HUES6 (cell line): Measurements from ENCODE around the gene TBC1D22A.
"Not testable (repeated sequence)": the region's sequence is repeated elsewhere in the genome, so short reads cannot be mapped to it uniquely, and the experiment has no call there.

Experiments used
- H3K27ac ChIP-seq: 2 replicates; pipeline ENCODE4 v1.7.0; 2013; ENCODE audit warnings: low read depth, mild to moderate bottlenecking, low read length, inconsistent platforms
- H3K27me3 ChIP-seq: 2 replicates; pipeline ENCODE4 v1.6.1; 2013; ENCODE audit warnings: low read length; ENCODE audit not compliant: control insufficient read depth, insufficient read depth
- H3K36me3 ChIP-seq: 2 replicates; pipeline ENCODE4 v1.6.1; 2013; ENCODE audit warnings: low read length; ENCODE audit not compliant: control insufficient read depth, insufficient read depth
- H3K4me1 ChIP-seq: 2 replicates; pipeline ENCODE4 v1.6.1; 2013; ENCODE audit warnings: low read length; ENCODE audit not compliant: control insufficient read depth, insufficient read depth
- H3K4me3 ChIP-seq: 2 replicates; pipeline ENCODE4 v1.5.1; 2013; ENCODE audit warnings: low read depth, low read length
- H3K9ac ChIP-seq: one replicate; pipeline ENCODE4 v1.6.1; 2013; ENCODE audit warnings: mild to moderate bottlenecking, low read length
- H3K9me3 ChIP-seq: 2 replicates; pipeline ENCODE4 v1.6.1; 2013; ENCODE audit warnings: low read depth, low read length; ENCODE audit not compliant: control insufficient read depth, insufficient read depth

The TBC1D22A gene

GRCh38 chr22:47043835-47044721 is 281.6 kb downstream of the TBC1D22A start:
- Histone ChIP-seq H3K4me1 (no peaks in the 10 kb centered on the region; the same call in 1 of the 2 replicates), H3K4me3 (no peak overlapping the region), H3K27me3 (no peaks in the 10 kb centered on the region), H3K27ac (no peak overlapping the region), H3K9ac (no peak overlapping the region), H3K36me3 (no peaks in the 10 kb centered on the region), H3K9me3 (no peaks in the 10 kb centered on the region)

- Histone ChIP-seq H3K9me3 (no peaks in the 10 kb centered on the region), H3K9ac (no peak overlapping the region), H3K4me1 (no peaks in the 10 kb centered on the region; the same call in 1 of the 2 replicates), H3K4me3 (no peak overlapping the region), H3K27ac (no peak overlapping the region), H3K36me3 (no peaks in the 10 kb centered on the region), H3K27me3 (no peaks in the 10 kb centered on the region)
Measured at GRCh38 chr22:47044722-47045535, 282.5 kb downstream of the TBC1D22A start.

- Histone ChIP-seq H3K36me3 (no peaks in the 10 kb centered on the region), H3K9ac (no peak overlapping the region), H3K4me1 (peaks cover 3% of the 10 kb centered on the region; the same call in 1 of the 2 replicates), H3K27me3 (no peaks in the 10 kb centered on the region), H3K9me3 (no peaks in the 10 kb centered on the region), H3K4me3 (no peak overlapping the region), H3K27ac (no peak overlapping the region)
Measured at GRCh38 chr22:47045691-47046410, 283.4 kb downstream of the TBC1D22A start.

- H3K27ac ChIP-seq = no peak overlapping the region
- no peak overlapping the region for H3K4me3 ChIP-seq
- no peaks in the 10 kb centered on the region for H3K27me3 ChIP-seq
- H3K4me1 ChIP-seq = peaks cover 7% of the 10 kb centered on the region; the same call in 1 of the 2 replicates
- H3K36me3 ChIP-seq = no peaks in the 10 kb centered on the region
- no peak overlapping the region for H3K9ac ChIP-seq
- H3K9me3 ChIP-seq = no peaks in the 10 kb centered on the region
Measured at GRCh38 chr22:47046411-47047065, 284.1 kb downstream of the TBC1D22A start.

GRCh38 chr22:47047321-47048122 is 285.1 kb downstream of the TBC1D22A start:
- no peak overlapping the region for H3K4me3 ChIP-seq
- no peak overlapping the region for H3K9ac ChIP-seq
- H3K4me1 ChIP-seq = peaks cover 13% of the 10 kb centered on the region; the same call in 1 of the 2 replicates
- H3K27me3 ChIP-seq = no peaks in the 10 kb centered on the region
- H3K36me3 ChIP-seq = no peaks in the 10 kb centered on the region
- H3K27ac ChIP-seq = no peak overlapping the region
- H3K9me3 ChIP-seq = no peaks in the 10 kb centered on the region

- H3K27ac ChIP-seq = no peak overlapping the region
Measured at GRCh38 chr22:47048123-47049077, 285.9 kb downstream of the TBC1D22A start.

GRCh38 chr22:47049078-47049624 is 286.7 kb downstream of the TBC1D22A start:
- Histone ChIP-seq H3K4me3 (no peak overlapping the region), H3K36me3 (no peaks in the 10 kb centered on the region), H3K4me1 (peaks cover 18% of the 10 kb centered on the region; the same call in 1 of the 2 replicates), H3K9ac (no peak overlapping the region), H3K9me3 (no peaks in the 10 kb centered on the region), H3K27ac (no peak overlapping the region), H3K27me3 (no peaks in the 10 kb centered on the region)

More at GRCh38 chr22:47048123-47049077, 285.9 kb downstream of the TBC1D22A start:
- Histone ChIP-seq H3K4me1 (peaks cover 14% of the 10 kb centered on the region; the same call in 1 of the 2 replicates), H3K27me3 (no peaks in the 10 kb centered on the region), H3K36me3 (no peaks in the 10 kb centered on the region), H3K9me3 (no peaks in the 10 kb centered on the region), H3K9ac (no peak overlapping the region), H3K4me3 (no peak overlapping the region)

GRCh38 chr22:47049736-47050400 is 287.4 kb downstream of the TBC1D22A start:
- not testable (repeated sequence) for H3K9ac ChIP-seq, H3K4me3 ChIP-seq
- H3K4me1 ChIP-seq = peaks cover 18% of the 10 kb centered on the region; the same call in 1 of the 2 replicates

More at GRCh38 chr22:47049736-47050400, 287.4 kb downstream of the TBC1D22A start:
- not testable (repeated sequence) for H3K36me3 ChIP-seq, H3K27ac ChIP-seq, H3K9me3 ChIP-seq, H3K27me3 ChIP-seq
